ENCODE data around the gene USP31. TPM values are rescaled to one million over a fixed set of nuclear protein-coding genes. Genes with fewer than 3 reads are reported as not detected.
A peak's percentile ranks its signal among the peaks of the same experiment; 100 is the strongest.

Gene USP31
- total and polyA plus RNA-seq, 2 of the 13 experiments (the other 11 are each of a cell fraction or from before 2014, with no cell fraction given) = 22.5 to 23.3 TPM

DNA sequence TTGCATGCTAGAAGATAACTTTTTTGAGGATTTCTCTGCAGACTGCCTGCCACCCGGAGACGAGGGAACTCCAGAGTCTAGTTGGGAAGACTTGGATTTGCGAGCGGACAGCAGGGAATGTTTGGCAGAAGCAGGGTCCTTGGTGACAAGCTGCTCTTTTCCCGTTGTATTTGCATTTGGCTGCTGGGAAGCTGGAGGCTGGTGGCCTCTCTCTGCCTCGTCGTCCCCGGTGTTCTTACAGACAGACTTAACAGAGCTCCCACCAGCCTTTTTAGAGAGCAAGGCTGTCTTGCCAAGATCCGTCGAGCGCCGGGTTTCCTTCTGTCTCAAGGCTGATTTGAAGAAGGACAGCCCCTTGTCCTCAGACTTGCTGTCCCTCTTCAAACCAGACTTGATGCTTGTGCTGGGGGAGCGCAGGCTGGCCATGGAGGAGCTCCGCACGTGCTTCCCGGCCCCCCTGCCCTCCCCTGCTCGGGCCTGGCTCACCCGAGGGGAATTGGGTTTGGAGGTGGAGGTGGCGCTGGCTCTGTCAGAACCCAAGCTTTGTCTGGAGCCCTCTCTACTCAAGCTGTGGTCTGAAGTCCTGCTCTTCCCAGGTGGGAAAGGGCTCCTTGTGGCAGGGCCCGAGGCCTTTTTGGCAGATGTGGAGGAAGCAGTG is 81.0 kb downstream of the USP31 start:
- H3K27ac ChIP-seq (ENCODE audit: extremely low read length, insufficient read depth, low read length) = no peak overlapping the region
- H3K4me3 ChIP-seq (replicated peaks in 1 of 3; ENCODE audit: insufficient read depth in 1 of 3, low read depth in 2 of 3, low read length in 3 of 3) = no peak overlapping the region
- peak; percentile 41 for TF ChIP-seq AGO2 (optimal IDR thresholded peaks at IDR 0.05; ENCODE audit: low read depth, low read length)
- no peak for TF ChIP-seq SMC3 (IDR thresholded peaks at IDR 0.05; ENCODE audit: low read length)
- no peak for TF ChIP-seq PPARG (CRISPR knock-in tag; conservative IDR thresholded peaks at IDR 0.05)
- TF ChIP-seq RBM22 (optimal IDR thresholded peaks at IDR 0.05; ENCODE audit: low read length) = peak; percentile 71
- no peaks in the 10 kb centered on the region; the same call in 1 of the 2 replicates for H4K20me1 ChIP-seq (ENCODE audit: insufficient read depth, low read length)
- intact Hi-C loops (cut with micrococcal nuclease; ENCODE audit: unreplicated experiment) = no loop called here
- no peaks in the 10 kb centered on the region for H3K9me3 ChIP-seq (ENCODE audit: low read length)
- in situ Hi-C loops (cut with HindIII; ENCODE audit: extremely low pct_ligation_motif_present, low pct_unique_long_range_greater_than_20kb) = no loop called here
- H3K4me1 ChIP-seq (ENCODE audit: insufficient read depth, low read length) = no peaks in the 10 kb centered on the region
- H3K79me2 ChIP-seq (ENCODE audit: insufficient read depth, low read length) = no peaks in the 10 kb centered on the region
- no peak overlapping the region for H2AFZ ChIP-seq (ENCODE audit: low read length)
- H3K36me3 ChIP-seq (replicated peaks in 1 of 2; ENCODE audit: control insufficient read depth in 1 of 2, insufficient read depth in 2 of 2, low read length in 2 of 2) = peaks cover 46 to 67% of the 10 kb centered on the region in 2 experiments
- no peak overlapping the region for H3K4me2 ChIP-seq (ENCODE audit: low read depth, low read length)
- DNase-seq (ENCODE audit: low spot score) (no peak), ATAC-seq (no peak), FAIRE-seq (no peak)
- 97% methylated on average over 20 of the region's 20 CpGs for WGBS (ENCODE audit: low lambda C conversion rate)
- BruUV-seq (replicated peaks) = no TSS peak
- CTCF ChIA-PET (ENCODE audit: low intra/inter-chr PET ratio, low total read pairs) = no interaction called here
- no peak overlapping the region for H3K9ac ChIP-seq (ENCODE audit: insufficient read depth, low read depth, low read length)
- POLR2A ChIA-PET = no interaction called here
- no peaks in the 10 kb centered on the region for H3K27me3 ChIP-seq (ENCODE audit: control insufficient read depth in 1 of 2, insufficient read depth in 2 of 2, low read length in 2 of 2)

DNA sequence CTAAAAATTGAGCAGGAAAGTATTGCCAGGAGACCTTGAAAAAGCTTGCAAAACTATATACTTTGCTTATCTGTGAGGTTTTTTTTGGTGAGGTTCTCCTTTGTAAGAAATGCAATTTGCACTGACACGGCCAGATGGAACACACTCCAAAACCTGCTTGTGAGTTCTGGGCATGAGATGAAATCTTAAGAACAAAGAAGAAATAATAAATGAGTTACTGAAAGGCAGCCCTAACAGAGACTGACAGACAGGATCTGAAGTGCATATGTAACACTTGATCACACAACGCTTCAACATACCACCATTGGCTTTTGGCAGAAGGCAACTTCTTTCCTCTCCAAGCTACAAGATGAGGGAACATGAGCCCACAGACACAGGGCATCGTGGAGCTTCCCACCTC is 82.6 kb downstream of the USP31 start:
- POLR2A ChIA-PET = no interaction called here
- TF ChIP-seq NFKB2 (CRISPR knock-in tag; IDR thresholded peaks at IDR 0.05; ENCODE audit: borderline replicate concordance) (no peak), ZKSCAN1 (IDR thresholded peaks at IDR 0.05; ENCODE audit: low read length) (no peak), EP300 (IDR thresholded peaks at IDR 0.05; ENCODE audit: low read depth in 2 of 2, low read length in 2 of 2) (no peak), EP300 (CRISPR knock-in tag; IDR thresholded peaks at IDR 0.05; ENCODE audit: borderline replicate concordance) (no peak), ARNT2 (CRISPR knock-in tag; IDR thresholded peaks at IDR 0.05; ENCODE audit: low read depth) (no peak), ZNF354B (CRISPR knock-in tag; IDR thresholded peaks at IDR 0.05) (no peak), SRY (CRISPR knock-in tag; IDR thresholded peaks at IDR 0.05) (no peak)
- TF ChIP-seq, protein P1, sequence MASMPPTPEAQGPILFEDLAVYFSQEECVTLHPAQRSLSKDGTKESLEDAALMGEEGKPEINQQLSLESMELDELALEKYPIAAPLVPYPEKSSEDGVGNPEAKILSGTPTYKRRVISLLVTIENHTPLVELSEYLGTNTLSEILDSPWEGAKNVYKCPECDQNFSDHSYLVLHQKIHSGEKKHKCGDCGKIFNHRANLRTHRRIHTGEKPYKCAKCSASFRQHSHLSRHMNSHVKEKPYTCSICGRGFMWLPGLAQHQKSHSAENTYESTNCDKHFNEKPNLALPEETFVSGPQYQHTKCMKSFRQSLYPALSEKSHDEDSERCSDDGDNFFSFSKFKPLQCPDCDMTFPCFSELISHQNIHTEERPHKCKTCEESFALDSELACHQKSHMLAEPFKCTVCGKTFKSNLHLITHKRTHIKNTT (CRISPR knock-in tag; IDR thresholded peaks at IDR 0.05) = no peak
- in situ Hi-C loops (cut with HindIII; ENCODE audit: extremely low pct_ligation_motif_present, low pct_unique_long_range_greater_than_20kb) = no loop called here
- no peak overlapping the region for H3K4me3 ChIP-seq (replicated peaks in 1 of 3; ENCODE audit: insufficient read depth in 1 of 3, low read depth in 2 of 3, low read length in 3 of 3)
- no peaks in the 10 kb centered on the region for H4K20me1 ChIP-seq (ENCODE audit: insufficient read depth, low read length)
- H3K4me1 ChIP-seq (ENCODE audit: insufficient read depth, low read length) = no peaks in the 10 kb centered on the region
- no peak overlapping the region for H2AFZ ChIP-seq (ENCODE audit: low read length)
- DNase-seq (ENCODE audit: low spot score) = no peak
- peaks cover 38 to 52% of the 10 kb centered on the region in 2 experiments for H3K36me3 ChIP-seq (replicated peaks in 1 of 2; ENCODE audit: control insufficient read depth in 1 of 2, insufficient read depth in 2 of 2, low read length in 2 of 2)
- no peak overlapping the region for H3K9ac ChIP-seq (ENCODE audit: insufficient read depth, low read depth, low read length)
- ATAC-seq = no peak
- CTCF ChIA-PET (ENCODE audit: low intra/inter-chr PET ratio, low total read pairs) = no interaction called here
- no TSS peak for BruUV-seq (replicated peaks)
- FAIRE-seq = no peak
- H3K4me2 ChIP-seq (ENCODE audit: low read depth, low read length) = no peak overlapping the region
- 99% methylated on average over 3 of the region's 3 CpGs for WGBS (ENCODE audit: low lambda C conversion rate)
- intact Hi-C loops (cut with micrococcal nuclease; ENCODE audit: unreplicated experiment) = no loop called here
- no peaks in the 10 kb centered on the region for H3K9me3 ChIP-seq (ENCODE audit: low read length)
- no peaks in the 10 kb centered on the region for H3K79me2 ChIP-seq (ENCODE audit: insufficient read depth, low read length)
- no peaks in the 10 kb centered on the region for H3K27me3 ChIP-seq (ENCODE audit: control insufficient read depth in 1 of 2, insufficient read depth in 2 of 2, low read length in 2 of 2)
- no peak overlapping the region for H3K27ac ChIP-seq (ENCODE audit: extremely low read length, insufficient read depth, low read length)

All from HepG2 (cell line).